GM19438 (cell line): ENCODE results near the gene ADAP1.

Experiments used
- ATAC-seq: cut with Tn5 transposase; IDR thresholded peaks from one replicate; pipeline ENCODE4 v1.9.1; 2021; ENCODE audit warnings: low read depth; ENCODE audit not compliant: unreplicated experiment

ADAP1 gene

DNA sequence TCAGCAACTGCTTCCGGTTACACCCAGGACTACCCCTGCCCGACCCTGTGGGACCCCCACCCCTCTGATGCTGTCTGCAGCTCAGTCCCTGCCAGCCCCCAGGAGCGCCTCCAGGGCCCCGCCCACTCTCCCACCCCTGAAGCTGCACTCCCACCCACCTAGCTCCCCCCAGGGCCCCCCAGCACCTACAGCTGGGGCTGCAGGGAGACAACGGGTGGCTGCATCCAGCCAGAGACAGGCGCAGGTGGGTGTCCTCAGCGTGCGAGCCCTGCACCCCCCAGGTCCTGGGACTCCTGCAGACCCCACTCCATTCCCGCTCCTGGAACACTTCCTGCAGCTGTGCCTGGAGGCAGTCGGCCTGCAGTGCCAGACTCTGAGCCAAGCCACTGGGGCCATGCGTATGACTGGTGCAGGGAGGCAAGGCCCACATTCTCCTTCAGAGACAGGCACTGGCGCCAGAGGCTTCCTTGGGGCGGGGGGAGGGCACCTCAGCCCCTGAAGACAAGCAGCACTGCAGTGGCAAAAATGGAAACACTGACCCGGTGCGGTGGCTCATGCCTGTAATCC, 34.6 kb upstream of the ADAP1 start:
- no peak for ATAC-seq

DNA sequence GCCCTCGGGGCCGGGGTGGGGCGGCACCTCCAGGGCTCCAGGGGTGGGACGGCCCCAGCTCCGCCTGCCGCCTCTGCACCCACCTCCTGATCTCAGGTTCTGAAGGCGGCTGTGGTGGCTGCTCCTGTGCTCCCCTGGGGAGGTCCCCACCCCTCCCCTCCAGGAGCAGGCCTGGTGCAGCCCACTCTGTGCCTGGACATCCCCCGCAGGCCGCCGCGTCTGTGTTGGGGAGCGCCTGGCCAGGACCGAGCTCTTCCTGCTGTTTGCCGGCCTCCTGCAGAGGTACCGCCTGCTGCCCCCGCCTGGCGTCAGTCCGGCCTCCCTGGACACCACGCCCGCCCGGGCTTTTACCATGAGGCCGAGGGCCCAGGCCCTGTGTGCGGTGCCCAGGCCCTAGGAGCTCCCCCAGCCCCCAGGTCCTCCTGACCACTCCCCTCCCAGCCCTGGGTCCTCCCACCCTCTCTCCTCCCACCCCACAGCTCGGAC, 34.0 kb upstream of the ADAP1 start:
- ATAC-seq, result no peak

DNA sequence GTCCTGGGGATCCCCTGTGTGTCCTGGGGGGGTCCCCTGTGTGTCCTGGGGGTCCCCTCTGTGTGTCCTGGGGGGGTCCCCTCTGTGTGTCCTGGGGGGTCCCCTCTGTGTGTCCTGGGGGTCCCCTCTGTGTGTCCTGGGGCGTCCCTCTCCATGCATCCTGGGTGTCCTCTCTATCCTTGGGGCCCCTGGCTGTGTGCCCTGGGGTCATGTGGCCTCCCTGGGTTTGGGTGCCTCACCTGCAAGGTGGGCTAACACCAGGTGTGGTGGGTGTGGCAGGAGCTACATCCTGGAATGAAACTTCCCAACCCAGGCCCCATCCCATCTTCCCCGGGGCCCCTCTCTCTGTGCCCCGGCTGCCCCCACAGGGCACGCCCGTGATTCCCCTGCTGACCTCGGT, 33.4 kb upstream of the ADAP1 start:
- no peak for ATAC-seq

DNA sequence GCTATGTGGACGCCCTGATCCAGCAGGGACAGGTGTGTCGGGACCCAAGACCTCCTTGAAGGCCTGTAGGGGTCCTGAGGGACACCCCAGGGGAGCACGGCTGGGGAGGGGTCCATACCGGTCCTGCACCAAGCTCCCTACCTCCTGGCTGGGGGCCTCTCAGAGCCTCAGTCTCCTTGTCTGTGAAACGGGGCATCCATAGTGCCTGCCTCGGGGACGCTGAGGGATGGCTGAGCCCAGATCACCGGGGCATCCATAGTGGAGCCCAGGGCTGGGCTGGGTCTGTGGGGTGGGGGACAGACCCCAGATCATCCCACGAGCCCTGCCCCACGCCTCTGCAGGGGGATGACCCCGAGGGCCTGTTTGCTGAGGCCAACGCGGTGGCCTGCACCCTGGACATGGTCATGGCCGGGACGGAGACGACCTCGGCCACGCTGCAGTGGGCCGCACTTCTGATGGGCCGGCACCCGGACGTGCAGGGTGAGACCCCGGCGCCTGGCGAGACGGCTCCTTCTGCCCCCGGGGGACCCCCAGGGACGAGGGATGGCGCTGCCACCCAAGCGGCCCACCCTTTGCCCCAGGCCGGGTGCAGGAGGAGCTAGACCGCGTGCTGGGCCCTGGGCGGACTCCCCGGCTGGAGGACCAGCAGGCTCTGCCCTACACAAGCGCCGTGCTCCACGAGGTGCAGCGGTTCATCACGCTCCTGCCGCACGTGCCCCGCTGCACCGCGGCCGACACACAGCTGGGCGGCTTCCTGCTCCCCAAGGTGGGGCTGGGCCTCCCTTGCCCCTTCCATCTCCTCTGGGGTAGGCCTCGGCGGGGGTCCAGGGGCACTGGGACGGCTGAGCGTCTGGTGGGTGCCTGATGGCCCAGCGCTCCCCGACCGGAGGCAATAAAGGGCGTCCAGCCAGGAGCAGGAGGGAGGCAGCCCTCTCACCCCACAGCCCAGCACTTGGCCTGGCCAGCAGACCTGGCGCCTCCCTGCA, 32.6 kb upstream of the ADAP1 start:
- no peak for ATAC-seq

DNA sequence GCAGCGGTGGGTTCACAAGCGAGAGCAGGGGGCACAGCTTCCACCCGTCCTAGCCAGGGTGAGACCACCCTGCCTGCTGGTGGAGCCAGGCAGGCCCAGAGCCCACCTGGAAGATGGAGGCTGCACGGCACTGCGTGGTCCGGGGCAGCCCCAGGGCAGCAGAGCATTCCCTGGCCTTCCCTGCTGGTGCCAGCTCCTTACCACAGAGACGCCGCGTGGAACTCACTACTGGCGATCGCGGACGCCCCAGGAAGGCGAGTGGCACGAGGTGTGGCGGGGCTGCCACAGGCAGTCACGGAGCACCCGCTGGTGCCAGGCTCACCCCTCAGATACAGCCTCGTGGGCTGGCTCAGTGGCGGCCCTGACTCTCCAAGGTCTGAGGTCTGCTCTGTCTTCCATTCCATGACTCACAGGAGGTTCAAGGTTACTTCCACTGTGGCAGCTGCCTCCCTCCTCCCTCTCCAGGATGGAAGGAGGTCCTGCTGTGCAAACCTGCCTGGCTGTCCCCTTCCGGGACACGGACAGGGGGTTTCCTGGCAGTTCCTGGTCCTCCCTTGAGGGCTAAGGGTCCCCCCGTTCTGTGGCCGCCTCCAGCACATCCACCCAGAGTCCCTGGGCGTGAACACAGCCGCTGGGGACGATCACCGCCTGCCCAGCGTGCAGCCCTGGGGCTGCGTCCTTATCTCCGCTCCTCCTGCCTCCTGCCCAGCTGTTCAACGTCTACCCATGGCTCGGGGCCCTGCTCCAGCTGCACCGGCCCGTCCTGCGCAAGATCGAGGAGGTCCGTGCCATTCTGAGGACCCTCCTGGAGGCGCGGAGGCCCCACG, 31.6 kb upstream of the ADAP1 start:
- no peak for ATAC-seq

DNA sequence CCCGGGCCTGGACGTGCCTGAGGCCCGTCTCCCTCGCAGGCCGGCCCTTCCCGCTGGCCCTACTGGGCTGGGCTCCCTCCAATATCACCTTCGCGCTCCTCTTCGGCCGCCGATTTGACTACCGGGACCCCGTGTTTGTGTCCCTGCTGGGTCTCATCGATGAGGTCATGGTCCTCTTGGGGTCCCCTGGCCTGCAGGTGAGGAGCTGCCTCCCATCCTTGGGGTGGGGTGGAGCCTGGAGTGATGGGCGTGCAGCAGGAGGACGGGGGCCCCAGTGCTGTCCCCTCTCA, 30.6 kb upstream of the ADAP1 start:
- ATAC-seq, result no peak

DNA sequence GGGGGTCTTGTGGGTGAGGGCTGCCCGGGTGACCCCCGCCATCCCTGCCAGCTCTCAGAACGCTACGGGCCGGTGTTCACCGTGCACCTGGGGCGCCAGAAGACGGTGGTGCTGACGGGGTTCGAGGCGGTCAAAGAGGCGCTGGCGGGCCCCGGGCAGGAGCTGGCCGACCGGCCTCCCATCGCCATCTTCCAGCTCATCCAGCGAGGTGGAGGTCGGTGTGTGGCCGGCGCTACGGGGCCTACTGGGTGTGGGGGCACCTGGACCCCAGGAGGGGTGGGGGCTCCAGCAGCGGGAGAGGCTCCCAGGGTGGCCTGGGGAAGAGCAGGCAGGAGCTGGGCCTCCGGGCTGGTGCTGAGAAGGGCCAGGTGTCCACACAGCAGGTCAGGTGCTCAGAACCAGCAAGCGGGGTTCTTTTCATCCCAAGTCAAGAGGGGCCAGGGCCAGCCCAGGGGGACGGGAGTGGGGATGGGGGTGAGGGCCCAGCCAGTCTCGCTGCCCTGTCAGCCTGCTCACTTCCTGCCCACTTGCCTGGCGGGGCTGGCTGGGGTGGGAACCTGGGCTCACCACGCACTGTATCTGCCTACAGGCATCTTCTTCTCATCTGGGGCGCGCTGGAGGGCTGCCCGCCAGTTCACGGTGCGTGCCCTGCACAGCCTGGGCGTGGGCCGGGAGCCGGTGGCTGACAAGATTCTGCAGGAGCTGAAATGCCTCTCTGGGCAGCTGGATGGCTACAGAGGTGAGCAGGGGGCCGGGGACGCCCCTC, 30.1 kb upstream of the ADAP1 start:
- ATAC-seq, result no peak

DNA sequence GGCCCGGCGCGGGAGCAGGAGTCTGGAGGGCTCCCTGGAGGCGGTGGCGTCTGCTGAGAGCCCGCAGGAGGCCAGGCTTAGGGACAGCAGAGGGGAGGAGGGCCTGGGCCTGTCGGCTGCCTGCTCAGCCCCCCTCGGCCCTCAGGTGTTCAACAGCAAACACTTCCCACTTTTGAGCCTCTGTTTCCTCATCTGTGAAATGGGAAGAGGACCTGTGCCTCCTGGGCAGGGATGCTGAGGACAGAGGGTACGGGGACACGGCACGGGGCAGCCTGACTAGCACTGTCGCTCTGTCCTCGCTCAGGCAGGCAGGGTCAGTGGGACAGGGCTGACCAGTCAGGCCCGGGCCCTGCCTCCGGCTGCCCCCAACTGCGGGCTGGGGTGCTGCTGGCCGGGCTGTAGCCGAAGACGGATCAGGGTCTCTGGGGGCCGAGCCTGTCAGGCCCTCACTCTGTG, 29.2 kb upstream of the ADAP1 start:
- ATAC-seq, result no peak

DNA sequence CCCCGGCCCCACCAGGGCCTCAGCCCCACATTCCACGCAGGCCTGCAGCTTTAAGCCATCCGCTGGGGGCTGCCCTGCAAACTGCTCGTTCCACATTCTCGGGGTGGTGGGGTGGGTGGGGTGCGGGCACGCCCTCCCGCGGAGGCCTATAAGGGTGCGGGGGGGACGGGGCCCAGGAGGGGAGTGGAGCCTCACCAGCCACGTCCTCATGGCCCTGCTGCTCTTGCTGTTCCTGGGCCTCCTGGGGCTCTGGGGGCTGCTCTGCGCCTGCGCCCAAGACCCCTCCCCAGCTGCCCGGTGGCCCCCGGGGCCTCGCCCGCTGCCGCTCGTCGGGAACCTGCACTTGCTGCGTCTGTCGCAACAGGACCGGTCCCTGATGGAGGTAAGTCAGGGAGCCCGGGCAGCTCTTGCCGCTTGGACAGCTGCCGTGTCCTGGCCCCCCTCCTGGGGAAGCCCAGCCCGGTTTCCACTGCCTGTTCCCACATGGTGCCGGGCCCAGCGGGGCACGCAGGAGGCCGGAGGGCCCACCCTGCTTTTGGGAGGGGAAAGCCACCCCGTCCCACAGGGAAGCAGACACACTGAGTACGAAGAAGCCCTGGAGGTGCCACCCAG, 28.6 kb upstream of the ADAP1 start, which contains the start of gene CYP2W1:
CYP2W1 (plus strand) TSS at position 178 of the 612 bp plus-strand sequence; CDS start at position 209, 31 bp downstream.
- no peak for ATAC-seq

DNA sequence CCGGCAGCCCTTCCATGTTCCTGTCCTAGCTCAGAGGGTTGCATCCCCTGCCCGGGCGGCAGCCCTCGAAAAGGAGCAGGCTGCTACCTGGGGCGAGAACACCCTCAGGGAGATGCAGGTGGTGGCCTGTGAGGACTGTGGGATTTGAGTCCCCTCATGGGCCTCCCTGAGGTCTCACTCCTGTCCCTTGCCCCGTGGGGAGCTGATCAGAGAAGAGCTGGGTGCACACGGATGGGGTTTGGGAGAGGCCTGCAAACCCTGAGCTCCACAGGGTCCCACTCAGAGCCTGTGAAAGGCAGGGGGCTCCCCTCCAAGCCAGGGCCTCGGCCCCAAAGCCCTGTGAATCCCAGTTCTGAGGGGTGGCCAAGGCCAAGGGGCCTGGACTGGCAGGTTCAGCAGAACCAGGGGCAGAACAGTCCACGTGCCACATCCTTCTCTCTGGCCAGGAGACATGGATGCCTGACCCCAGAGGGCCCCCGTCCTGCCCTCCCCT, 28.1 kb upstream of the ADAP1 start:
- no peak for ATAC-seq

DNA sequence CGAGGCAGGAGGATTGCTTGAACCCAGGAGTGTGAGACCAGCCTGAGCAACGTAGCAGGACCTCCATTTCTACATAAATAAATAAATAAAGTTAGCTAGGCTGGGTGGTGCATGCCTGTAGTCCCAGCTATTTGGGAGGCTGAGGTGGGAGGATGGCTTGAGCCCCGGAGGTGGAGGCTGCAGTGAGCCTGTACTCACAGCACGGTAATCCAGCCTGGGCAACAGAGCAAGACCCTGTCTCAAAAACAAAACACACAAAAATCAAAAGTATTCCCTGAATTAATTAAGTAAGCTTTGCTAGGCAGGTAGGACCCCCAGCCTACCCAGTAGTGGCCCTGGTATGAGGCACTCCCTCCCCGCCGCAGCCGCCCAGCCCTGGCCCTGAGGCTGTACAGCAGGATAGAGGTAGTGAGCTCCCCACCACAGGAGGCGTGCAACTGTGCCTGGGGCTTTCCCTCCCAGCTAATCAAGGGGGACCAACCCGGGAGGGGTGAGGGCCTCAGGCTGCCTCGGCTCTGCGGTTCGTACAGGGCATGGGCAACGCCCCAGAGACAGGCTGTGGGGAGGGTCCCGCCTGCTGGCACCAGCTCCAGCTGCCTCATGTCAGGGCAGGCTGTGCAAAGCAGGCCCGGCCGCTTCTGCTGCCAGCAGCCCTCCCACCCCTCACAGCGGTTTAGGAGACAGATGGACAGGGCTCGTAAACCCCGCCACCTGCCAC, 27.5 kb upstream of the ADAP1 start:
- no peak for ATAC-seq

DNA sequence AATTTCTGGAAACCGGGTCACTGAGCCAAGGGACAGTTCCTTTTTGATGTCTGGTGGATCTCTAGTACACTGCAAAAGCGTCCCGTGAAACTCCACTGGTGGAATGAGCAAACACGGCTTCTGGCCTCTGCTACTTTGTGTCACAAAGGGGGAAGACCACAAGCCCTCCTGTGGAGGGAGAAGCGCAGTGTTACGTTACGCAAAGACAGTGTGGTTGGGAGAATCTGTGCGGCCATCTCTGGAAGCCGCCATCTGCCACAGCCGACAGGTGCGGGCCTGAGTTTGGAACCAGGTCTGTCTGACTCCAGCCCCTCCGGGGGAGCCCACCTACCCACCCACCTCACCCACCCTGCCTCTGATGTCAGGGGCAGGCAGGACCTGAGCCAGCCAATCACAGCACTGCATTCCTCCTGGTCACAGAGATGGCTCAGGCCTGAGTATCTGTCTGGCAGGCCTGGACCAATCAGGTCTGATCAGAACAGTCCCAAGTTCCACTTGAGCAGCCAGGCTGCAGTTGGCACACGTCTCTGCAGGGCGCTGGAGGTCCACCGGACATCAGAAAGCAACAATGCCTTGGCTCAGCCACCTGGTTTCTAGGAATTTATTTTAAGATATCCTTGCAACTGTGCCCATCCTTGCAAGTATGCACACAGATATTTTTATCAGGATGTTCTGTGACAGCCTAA, 25.5 kb upstream of the ADAP1 start:
- ATAC-seq, result no peak

DNA sequence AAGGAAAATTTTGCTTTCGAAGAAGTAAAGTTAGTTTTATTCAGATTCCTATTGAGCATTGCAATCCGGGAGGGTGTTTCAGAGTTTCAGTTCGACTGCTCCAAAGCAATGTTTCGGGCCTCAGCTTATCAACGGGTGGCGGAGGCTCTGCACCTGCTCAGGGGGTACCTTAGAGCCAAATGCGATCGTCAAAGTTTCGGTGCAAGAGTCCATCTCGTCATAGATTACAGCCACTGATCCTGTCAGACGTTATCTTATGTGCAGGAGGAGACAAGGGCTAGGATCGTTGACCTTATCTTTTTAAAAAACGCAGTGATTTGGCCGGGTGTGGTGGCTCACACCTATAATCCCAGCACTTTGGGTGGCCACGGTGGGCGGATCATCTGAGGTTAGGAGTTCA, 24.7 kb upstream of the ADAP1 start:
- ATAC-seq, result no peak

DNA sequence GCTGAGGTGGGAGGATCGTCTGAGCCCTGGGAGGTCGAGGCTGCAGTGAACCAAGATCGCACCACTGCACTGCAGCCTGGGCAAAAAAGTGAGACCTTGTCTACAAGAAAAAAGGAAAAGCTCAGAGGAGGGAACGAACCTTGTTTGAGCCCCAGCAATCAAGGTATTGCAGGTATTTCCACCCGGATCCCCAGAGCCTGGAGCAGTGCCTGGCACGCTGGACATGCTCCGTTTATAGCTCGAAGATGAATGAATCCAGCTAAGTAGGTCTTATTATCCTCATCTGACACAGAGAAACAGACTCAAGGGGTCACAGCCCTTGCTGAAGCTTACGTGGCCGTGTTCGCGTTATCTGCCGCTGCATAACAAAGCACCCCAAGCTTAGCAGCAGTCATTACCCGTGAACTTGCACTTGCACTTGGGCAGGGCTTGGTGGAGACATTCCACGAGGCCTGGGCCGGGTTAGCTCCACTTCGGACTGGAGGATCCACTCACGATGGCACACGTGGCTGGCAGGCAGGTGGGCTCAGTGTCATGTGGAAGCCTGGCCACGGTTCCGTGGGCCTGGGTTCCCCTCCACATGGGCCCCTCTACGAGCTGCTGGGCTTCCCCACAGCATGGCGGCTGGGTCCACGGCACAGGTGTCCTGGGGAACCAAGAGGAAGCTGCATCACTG, 24.1 kb upstream of the ADAP1 start:
- no peak for ATAC-seq

DNA sequence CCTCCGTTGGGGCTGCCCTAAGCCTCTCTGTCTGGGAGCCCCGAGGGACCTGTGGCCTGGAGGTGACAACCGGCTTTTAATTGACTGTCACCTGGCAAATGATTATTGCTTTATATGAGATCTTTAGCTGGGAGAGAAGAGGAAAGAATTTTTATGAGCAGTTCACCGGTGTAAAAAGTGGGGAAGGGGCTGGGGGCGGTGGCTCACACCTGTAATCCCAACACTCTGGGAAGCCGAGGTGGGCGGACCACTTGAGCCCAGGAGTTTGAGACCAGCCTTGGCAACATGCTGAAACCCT, 23.5 kb upstream of the ADAP1 start:
- ATAC-seq, result no peak

DNA sequence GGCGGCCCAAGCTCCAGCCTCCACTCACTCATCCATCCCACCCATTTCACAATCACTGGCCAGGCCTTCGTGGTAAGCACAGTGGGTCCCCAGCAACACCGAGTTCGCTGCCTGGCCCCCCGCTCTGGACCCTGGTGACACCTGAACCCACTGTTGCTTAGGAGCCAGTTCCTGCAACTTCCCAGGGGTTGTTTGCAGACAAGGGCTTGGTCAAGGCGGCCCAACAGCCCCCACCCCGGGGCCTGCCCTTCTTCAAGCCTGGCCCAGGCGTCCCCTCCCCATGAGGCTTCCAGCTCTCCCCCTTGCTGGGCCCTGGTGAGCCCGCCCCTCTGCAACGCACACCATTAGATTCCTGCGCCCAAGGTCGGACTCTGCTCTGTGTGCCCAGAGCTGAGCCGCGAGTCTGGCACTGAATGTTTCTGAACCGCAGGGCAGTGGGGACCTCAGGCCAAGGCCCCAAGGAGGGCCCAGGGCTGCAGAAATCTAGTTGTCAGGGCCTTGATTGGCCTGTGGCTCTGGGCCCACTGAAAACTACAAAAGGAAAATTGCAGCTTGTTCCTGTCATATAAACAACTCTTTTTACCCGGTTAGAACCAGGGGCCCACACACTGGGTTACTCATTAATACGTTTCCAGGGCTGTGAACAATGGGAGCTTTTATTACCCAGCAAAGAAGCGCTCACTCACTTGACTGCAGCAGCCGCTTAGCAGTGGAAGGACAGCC, 23.0 kb upstream of the ADAP1 start:
- no peak for ATAC-seq

DNA sequence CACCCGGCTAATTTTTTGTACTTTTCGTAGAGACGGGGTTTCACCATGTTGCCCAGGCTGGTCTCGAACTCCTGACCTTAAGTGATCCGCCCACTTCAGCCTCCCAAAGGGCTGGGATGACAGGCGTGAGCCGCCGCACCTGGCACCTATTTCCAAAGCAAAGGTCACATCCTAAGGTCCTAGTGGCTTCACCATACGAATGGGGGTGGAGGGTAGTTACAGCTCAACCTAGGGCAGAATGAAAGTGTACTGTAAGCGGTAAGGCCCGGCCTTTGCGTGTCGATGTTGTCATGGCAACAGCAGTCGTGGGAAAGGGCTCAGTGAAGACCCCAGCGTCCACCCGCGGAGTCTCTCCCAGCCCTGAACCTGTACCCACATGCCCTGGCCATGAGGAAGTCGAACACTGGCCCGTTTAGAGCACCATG, 22.4 kb upstream of the ADAP1 start:
- no peak for ATAC-seq
